HepG2 (cell line): ENCODE results near the gene SEM1. TPM values are rescaled to one million over a fixed set of nuclear protein-coding genes. Genes with fewer than 3 reads are reported as not detected.
A peak's percentile ranks its signal among the peaks of the same experiment; 100 is the strongest.

Experiments used
- CBX5 ChIP-seq: sonication (generic); formaldehyde crosslinking; IDR thresholded peaks from 2 replicates; pipeline ENCODE4 v1.4.0; 2020; ENCODE audit warnings: missing genetic modification reagents, borderline replicate concordance
- DR1 ChIP-seq: sonication (generic); formaldehyde crosslinking; IDR thresholded peaks from 2 replicates; pipeline ENCODE4 v1.8.0; 2021; ENCODE audit warnings: mild to moderate bottlenecking, missing genetic modification reagents, inconsistent platforms
- EP300 ChIP-seq, 3 experiments: sonication (generic) in 1 of 3; formaldehyde crosslinking in 1 of 3; IDR thresholded peaks; 2 replicates each; pipeline versions ENCODE4 v1.5.1 to v1.6.1; 2011 to 2020; ENCODE audit warnings: low read depth in 2 of 3, low read length in 2 of 3, borderline replicate concordance in 1 of 3, improper control_type of control experiment in 1 of 3, mild to moderate bottlenecking in 1 of 3, missing genetic modification reagents in 1 of 3, moderate library complexity in 1 of 3
- HMG20A ChIP-seq: IDR thresholded peaks from 2 replicates; pipeline ENCODE4 v1.6.1; 2016; ENCODE audit warnings: borderline replicate concordance
- HNRNPUL1 ChIP-seq: fragments of 200-400 bp; formaldehyde crosslinking; IDR thresholded peaks from 2 replicates; pipeline ENCODE4 v1.6.1; 2017; ENCODE audit warnings: low read depth, mild to moderate bottlenecking, low read length, moderate library complexity
- MLLT10 ChIP-seq: sonication (generic); formaldehyde crosslinking; IDR thresholded peaks from 2 replicates; pipeline ENCODE4 v1.4.0; 2020; ENCODE audit warnings: missing genetic modification reagents
- MTA3 ChIP-seq: sonication (generic); formaldehyde crosslinking; IDR thresholded peaks from 2 replicates; pipeline ENCODE4 v1.4.0; 2020; ENCODE audit warnings: missing genetic modification reagents
- ONECUT2 ChIP-seq: sonication (generic); formaldehyde crosslinking; IDR thresholded peaks from 2 replicates; pipeline ENCODE4 v1.4.0; 2020; ENCODE audit warnings: missing genetic modification reagents
- PHF8 ChIP-seq: sonication (generic); formaldehyde crosslinking; IDR thresholded peaks from 2 replicates; pipeline ENCODE4 v1.5.0; 2020; ENCODE audit warnings: missing genetic modification reagents
- SMAD1 ChIP-seq: sonication (generic); formaldehyde crosslinking; IDR thresholded peaks from 2 replicates; pipeline ENCODE4 v1.4.0; 2020; ENCODE audit warnings: missing genetic modification reagents, low read depth, mild to moderate bottlenecking, borderline replicate concordance
- THAP11 ChIP-seq: IDR thresholded peaks from 2 replicates; pipeline ENCODE4 v1.6.1; 2016; ENCODE audit warnings: missing biosample characterization, missing genetic modification reagents
- WIZ ChIP-seq: sonication (generic); formaldehyde crosslinking; IDR thresholded peaks from 2 replicates; pipeline ENCODE4 v1.5.1; 2020; ENCODE audit warnings: mild to moderate bottlenecking, missing genetic modification reagents
- YEATS4 ChIP-seq: sonication (generic); formaldehyde crosslinking; IDR thresholded peaks from 2 replicates; pipeline ENCODE4 v1.4.0; 2020; ENCODE audit warnings: missing genetic modification reagents, borderline replicate concordance
- ZEB1 ChIP-seq: IDR thresholded peaks from 2 replicates; pipeline ENCODE4 v1.6.1; 2012; ENCODE audit warnings: mild to moderate bottlenecking, low read depth, inconsistent platforms; ENCODE audit not compliant: insufficient replicate concordance
- ZNF761 ChIP-seq: sonication (generic); formaldehyde crosslinking; conservative IDR thresholded peaks from 2 replicates; pipeline ENCODE4 v1.4.0; 2020; ENCODE audit warnings: mild to moderate bottlenecking, missing genetic modification reagents
- polyA plus RNA-seq, 8 experiments: library from polyadenylated mRNA; depleted of rRNA in 3 of 8; stranded (reverse) in 7 of 8; unstranded in 1 of 8; fragments of >200 nt; fragmentation: Illumina TruSeq in 4 of 8; extraction: Trizol in 4 of 8; gene quantifications; 2 replicates each; pipeline versions ENCODE4 v1.2.1 to v1.2.3, GENCODE V29; 2011 to 2016; ENCODE audit warnings: low read depth in 4 of 8, missing spikeins in 1 of 8, mixed read lengths in 1 of 8; ENCODE audit not compliant: insufficient read depth in 1 of 8
- total RNA-seq, 5 experiments: library from RNA; depleted of rRNA; stranded (reverse); fragments of >200 nt; fragmentation: Illumina TruSeq; extraction: Trizol; gene quantifications; 2 replicates each; pipeline ENCODE4 v1.2.3, GENCODE V29; 2016; ENCODE audit warnings: low read depth in 1 of 5
- TF ChIP-seq, protein P1 (sequence below), 2 experiments: fragments of 450-650 bp in 1 of 2; sonication (generic) in 1 of 2; formaldehyde crosslinking; IDR thresholded peaks; 2 replicates each; pipeline versions ENCODE4 v1.5.0 to v1.8.0; 2020 to 2022; ENCODE audit warnings: mild to moderate bottlenecking in 1 of 2, missing genetic modification reagents in 1 of 2
- TF ChIP-seq, protein P2 (sequence below): sonication (generic); formaldehyde crosslinking; conservative IDR thresholded peaks from 2 replicates; pipeline ENCODE4 v1.4.0; 2020; ENCODE audit warnings: mild to moderate bottlenecking, missing genetic modification reagents, moderate library complexity
- TF ChIP-seq, protein P3 (sequence below): sonication (generic); formaldehyde crosslinking; IDR thresholded peaks from 2 replicates; pipeline ENCODE4 v1.4.0; 2020; ENCODE audit warnings: mild to moderate bottlenecking, missing genetic modification reagents
- TF ChIP-seq, protein P4 (sequence below): sonication (generic); formaldehyde crosslinking; IDR thresholded peaks from 2 replicates; pipeline ENCODE4 v1.4.0; 2020; ENCODE audit warnings: mild to moderate bottlenecking, missing genetic modification reagents
- TF ChIP-seq, protein P5 (sequence below): IDR thresholded peaks from 2 replicates; pipeline ENCODE4 v1.6.1; 2016
- TF ChIP-seq, protein P6 (sequence below): sonication (generic); formaldehyde crosslinking; conservative IDR thresholded peaks from 2 replicates; pipeline ENCODE4 v1.8.1; 2023; ENCODE audit warnings: missing genetic modification reagents

Gene SEM1
- total and polyA plus RNA-seq, 2 of the 13 experiments (the other 11 are each of a cell fraction or from before 2014, with no cell fraction given): 40.7 to 174 TPM

DNA sequence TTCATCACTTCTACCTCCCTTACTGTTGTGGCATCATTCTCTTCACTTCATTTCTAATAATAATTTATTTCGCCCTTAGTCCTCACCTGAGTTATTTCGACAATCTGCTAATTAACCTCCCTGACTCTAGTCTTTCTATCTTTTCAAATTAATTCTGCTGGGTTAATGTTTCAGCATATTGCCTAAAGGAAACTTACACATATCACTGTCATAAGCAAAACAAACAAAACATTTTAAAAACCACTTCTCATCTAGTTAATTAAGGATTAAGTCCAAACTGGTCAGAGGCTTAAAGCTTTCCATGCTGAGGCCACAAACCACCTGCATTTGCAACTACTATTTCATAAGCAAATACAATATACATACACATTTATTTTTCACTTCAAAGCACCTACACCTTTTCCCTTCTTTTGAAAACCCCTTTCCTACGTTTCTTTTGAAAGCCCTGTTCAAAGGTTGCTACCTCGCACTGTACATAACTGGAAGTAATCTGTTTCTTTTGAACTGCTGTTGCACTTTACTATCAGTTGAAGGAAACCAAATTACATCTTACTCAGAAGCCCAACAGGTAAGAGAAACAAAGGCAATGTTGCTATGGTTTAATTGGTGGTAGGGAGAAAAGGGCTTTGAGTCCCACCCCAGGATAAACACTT, 10.3 kb downstream of the SEM1 start (continued):
- TF ChIP-seq, protein P1, sequence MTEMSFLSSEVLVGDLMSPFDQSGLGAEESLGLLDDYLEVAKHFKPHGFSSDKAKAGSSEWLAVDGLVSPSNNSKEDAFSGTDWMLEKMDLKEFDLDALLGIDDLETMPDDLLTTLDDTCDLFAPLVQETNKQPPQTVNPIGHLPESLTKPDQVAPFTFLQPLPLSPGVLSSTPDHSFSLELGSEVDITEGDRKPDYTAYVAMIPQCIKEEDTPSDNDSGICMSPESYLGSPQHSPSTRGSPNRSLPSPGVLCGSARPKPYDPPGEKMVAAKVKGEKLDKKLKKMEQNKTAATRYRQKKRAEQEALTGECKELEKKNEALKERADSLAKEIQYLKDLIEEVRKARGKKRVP (CRISPR knock-in tag; IDR thresholded peaks at IDR 0.05): no peak
- TF ChIP-seq ZEB1: no peak
- TF ChIP-seq, protein P2, sequence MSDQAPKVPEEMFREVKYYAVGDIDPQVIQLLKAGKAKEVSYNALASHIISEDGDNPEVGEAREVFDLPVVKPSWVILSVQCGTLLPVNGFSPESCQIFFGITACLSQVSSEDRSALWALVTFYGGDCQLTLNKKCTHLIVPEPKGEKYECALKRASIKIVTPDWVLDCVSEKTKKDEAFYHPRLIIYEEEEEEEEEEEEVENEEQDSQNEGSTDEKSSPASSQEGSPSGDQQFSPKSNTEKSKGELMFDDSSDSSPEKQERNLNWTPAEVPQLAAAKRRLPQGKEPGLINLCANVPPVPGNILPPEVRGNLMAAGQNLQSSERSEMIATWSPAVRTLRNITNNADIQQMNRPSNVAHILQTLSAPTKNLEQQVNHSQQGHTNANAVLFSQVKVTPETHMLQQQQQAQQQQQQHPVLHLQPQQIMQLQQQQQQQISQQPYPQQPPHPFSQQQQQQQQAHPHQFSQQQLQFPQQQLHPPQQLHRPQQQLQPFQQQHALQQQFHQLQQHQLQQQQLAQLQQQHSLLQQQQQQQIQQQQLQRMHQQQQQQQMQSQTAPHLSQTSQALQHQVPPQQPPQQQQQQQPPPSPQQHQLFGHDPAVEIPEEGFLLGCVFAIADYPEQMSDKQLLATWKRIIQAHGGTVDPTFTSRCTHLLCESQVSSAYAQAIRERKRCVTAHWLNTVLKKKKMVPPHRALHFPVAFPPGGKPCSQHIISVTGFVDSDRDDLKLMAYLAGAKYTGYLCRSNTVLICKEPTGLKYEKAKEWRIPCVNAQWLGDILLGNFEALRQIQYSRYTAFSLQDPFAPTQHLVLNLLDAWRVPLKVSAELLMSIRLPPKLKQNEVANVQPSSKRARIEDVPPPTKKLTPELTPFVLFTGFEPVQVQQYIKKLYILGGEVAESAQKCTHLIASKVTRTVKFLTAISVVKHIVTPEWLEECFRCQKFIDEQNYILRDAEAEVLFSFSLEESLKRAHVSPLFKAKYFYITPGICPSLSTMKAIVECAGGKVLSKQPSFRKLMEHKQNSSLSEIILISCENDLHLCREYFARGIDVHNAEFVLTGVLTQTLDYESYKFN: peak; percentile 83
- no peak for TF ChIP-seq PHF8 (CRISPR knock-in tag)
- TF ChIP-seq HNRNPUL1: no peak
- TF ChIP-seq, protein P3, sequence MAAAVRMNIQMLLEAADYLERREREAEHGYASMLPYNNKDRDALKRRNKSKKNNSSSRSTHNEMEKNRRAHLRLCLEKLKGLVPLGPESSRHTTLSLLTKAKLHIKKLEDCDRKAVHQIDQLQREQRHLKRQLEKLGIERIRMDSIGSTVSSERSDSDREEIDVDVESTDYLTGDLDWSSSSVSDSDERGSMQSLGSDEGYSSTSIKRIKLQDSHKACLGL: no peak
- no peak for TF ChIP-seq ZNF761
- TF ChIP-seq, protein P4, sequence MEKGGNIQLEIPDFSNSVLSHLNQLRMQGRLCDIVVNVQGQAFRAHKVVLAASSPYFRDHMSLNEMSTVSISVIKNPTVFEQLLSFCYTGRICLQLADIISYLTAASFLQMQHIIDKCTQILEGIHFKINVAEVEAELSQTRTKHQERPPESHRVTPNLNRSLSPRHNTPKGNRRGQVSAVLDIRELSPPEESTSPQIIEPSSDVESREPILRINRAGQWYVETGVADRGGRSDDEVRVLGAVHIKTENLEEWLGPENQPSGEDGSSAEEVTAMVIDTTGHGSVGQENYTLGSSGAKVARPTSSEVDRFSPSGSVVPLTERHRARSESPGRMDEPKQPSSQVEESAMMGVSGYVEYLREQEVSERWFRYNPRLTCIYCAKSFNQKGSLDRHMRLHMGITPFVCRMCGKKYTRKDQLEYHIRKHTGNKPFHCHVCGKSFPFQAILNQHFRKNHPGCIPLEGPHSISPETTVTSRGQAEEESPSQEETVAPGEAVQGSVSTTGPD (CRISPR knock-in tag): no peak
- TF ChIP-seq HMG20A: peak; percentile 65; the same call in 1 of the 2 replicates
- TF ChIP-seq SMAD1 (CRISPR knock-in tag): no peak
- no peak for TF ChIP-seq MTA3
- TF ChIP-seq DR1 (CRISPR knock-in tag): no peak
- TF ChIP-seq, protein P5, sequence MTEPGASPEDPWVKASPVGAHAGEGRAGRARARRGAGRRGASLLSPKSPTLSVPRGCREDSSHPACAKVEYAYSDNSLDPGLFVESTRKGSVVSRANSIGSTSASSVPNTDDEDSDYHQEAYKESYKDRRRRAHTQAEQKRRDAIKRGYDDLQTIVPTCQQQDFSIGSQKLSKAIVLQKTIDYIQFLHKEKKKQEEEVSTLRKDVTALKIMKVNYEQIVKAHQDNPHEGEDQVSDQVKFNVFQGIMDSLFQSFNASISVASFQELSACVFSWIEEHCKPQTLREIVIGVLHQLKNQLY (CRISPR knock-in tag): no peak
- TF ChIP-seq CBX5 (CRISPR knock-in tag): no peak
- TF ChIP-seq, protein P6, sequence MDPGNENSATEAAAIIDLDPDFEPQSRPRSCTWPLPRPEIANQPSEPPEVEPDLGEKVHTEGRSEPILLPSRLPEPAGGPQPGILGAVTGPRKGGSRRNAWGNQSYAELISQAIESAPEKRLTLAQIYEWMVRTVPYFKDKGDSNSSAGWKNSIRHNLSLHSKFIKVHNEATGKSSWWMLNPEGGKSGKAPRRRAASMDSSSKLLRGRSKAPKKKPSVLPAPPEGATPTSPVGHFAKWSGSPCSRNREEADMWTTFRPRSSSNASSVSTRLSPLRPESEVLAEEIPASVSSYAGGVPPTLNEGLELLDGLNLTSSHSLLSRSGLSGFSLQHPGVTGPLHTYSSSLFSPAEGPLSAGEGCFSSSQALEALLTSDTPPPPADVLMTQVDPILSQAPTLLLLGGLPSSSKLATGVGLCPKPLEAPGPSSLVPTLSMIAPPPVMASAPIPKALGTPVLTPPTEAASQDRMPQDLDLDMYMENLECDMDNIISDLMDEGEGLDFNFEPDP: no peak
- TF ChIP-seq MLLT10 (CRISPR knock-in tag): no peak
- TF ChIP-seq EP300 (IDR thresholded peaks at IDR 0.05; ENCODE audit: low read depth in 2 of 2, low read length in 2 of 2): peak in 1 of 2 experiments; percentile 88; a peak in 2 of 4 replicates
- peak; percentile 63; the same call in 1 of the 2 replicates for TF ChIP-seq EP300 (CRISPR knock-in tag; IDR thresholded peaks at IDR 0.05; ENCODE audit: borderline replicate concordance)
- no peak for TF ChIP-seq ONECUT2 (CRISPR knock-in tag)
- TF ChIP-seq WIZ (CRISPR knock-in tag): no peak
- TF ChIP-seq THAP11 (CRISPR knock-in tag): 0 out of 2 replicates have a peak, but pooled peaks have one; percentile 27
- TF ChIP-seq YEATS4 (CRISPR knock-in tag): no peak
